Stomach (tissue), 9 donors: ENCODE results near the gene RNF32. TPM values are rescaled to one million over a fixed set of nuclear protein-coding genes. Genes with fewer than 3 reads are reported as not detected.

Experiments
- DNase-seq, 2 donors: peaks; one replicate each; pipeline versions ENCODE4 v3.0.0 to v3.0.0-alpha.2; 2013 to 2019
- H3K27ac ChIP-seq, 5 donors: fragments of 200-600 bp in 4 of 5; sonication (generic) in 4 of 5; one replicate each; pipeline ENCODE4 v1.5.1; 2013 to 2019; ENCODE audit warnings: mild to moderate bottlenecking in 1 of 5, moderate library complexity in 1 of 5
- H3K27me3 ChIP-seq, 3 donors: fragments of 200-600 bp; sonication (generic); one replicate each; pipeline ENCODE4 v1.5.1; 2017 to 2019; ENCODE audit warnings: mixed run types in 1 of 3
- H3K36me3 ChIP-seq, 4 donors: fragments of 200-600 bp; sonication (generic); 1 replicate in 3 of 4; 2 replicates in 1 of 4; pipeline ENCODE4 v1.5.1; 2016 to 2019
- H3K4me1 ChIP-seq, 4 donors: fragments of 200-600 bp; sonication (generic); one replicate each; pipeline ENCODE4 v1.5.1; 2016 to 2019
- H3K4me3 ChIP-seq, 4 donors: fragments of 200-600 bp; sonication (generic) in 3 of 4; one replicate each; pipeline ENCODE4 v1.5.1; 2016 to 2019; ENCODE audit warnings: mild to moderate bottlenecking in 1 of 4
- H3K9me3 ChIP-seq, 4 donors: fragments of 200-600 bp; sonication (generic); one replicate each; pipeline ENCODE4 v1.5.1; 2016 to 2019
- EP300 ChIP-seq: sonication (generic); formaldehyde crosslinking; IDR thresholded peaks from one replicate; pipeline ENCODE4 v1.6.1; 2017; ENCODE audit warnings: antibody characterized with exemption
- POLR2A ChIP-seq, 4 donors: fragments of 450-650 bp; IDR thresholded peaks; one replicate each; pipeline ENCODE4 v1.6.1; 2016; ENCODE audit warnings: antibody characterized with exemption in 4 of 4, control low read depth in 2 of 4, mild to moderate bottlenecking in 1 of 4, moderate library complexity in 1 of 4
- POLR2AphosphoS5 ChIP-seq, 3 donors: sonication (generic); formaldehyde crosslinking; IDR thresholded peaks; one replicate each; pipeline ENCODE4 v1.6.1; 2016; ENCODE audit warnings: antibody characterized with exemption in 3 of 3
- WGBS, 5 donors: extraction: QIAGEN DNeasy Blood & Tissue Kit in 3 of 5; methylation state at CpG; one replicate each; pipeline versions ENCODE4 v1.1.5 to v1.1.7; 2013 to 2018; 5-methylcytosine and 5-hydroxymethylcytosine counted together
- intact Hi-C: fragments of 100-400 bp; cut with DNase I; formaldehyde crosslinking; loops from one replicate; pipeline ENCODE4 v1.15.1; 2023; ENCODE audit warnings: low total_unique reads
- polyA plus RNA-seq, 3 donors: library from polyadenylated mRNA; stranded (reverse); fragments of 200-250 nt; gene quantifications; one replicate each; pipeline ENCODE4 v1.2.3, GENCODE V29; 2013
- total RNA-seq, 5 donors: library from RNA; depleted of rRNA; stranded (reverse); fragments of >200 nt; gene quantifications; one replicate each; pipeline versions ENCODE4 v1.1.0 to v1.2.3, GENCODE V29; 2014 to 2016
- TF ChIP-seq, protein P1 (sequence below), 7 experiments: fragments of 450-650 bp in 4 of 7; fragments of 200-600 bp in 3 of 7; sonication (generic) in 3 of 7; IDR thresholded peaks; one replicate each; pipeline ENCODE4 v1.5.1; 2016 to 2019; ENCODE audit warnings: antibody characterized with exemption in 7 of 7, control low read depth in 2 of 7, mild to moderate bottlenecking in 1 of 7
- donor health status: healthy with polysubstance abuse.
- donor health status: Bipolar disorder and iron deficiency.
- donor health status: healthy.

Gene RNF32
- total and polyA plus RNA-seq, 8 donors: 1.2 to 4.7 (median 2.4) TPM; not detected in 2

DNA sequence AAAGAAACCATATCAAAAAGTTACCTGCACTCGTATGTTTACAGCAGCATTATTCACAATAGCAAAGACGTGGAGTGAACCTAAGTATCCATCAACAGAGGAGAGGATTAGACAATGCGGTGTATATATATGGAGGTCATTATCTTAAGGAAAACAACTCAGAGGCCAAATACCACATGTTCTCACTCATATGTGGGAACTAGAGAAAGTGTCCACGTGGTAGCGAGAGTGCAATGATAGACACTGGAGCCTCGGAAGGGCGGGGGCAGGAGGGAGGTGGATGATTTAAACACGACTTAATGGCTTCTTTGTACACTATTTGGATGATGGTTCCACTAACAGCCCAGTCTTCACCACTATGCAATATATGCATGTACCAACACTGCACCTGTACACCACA lies 40.1 kb upstream of the RNF32 start:
- H3K4me3 ChIP-seq: no peak overlapping the region
- WGBS, 5 donors: 80 to 89% (median 83%) methylated on average over 8 of the region's 8 CpGs
- no peak for DNase-seq
- H3K27ac ChIP-seq: no peak overlapping the region
- no peaks in the 10 kb centered on the region for H3K4me1 ChIP-seq
- TF ChIP-seq, protein P1, sequence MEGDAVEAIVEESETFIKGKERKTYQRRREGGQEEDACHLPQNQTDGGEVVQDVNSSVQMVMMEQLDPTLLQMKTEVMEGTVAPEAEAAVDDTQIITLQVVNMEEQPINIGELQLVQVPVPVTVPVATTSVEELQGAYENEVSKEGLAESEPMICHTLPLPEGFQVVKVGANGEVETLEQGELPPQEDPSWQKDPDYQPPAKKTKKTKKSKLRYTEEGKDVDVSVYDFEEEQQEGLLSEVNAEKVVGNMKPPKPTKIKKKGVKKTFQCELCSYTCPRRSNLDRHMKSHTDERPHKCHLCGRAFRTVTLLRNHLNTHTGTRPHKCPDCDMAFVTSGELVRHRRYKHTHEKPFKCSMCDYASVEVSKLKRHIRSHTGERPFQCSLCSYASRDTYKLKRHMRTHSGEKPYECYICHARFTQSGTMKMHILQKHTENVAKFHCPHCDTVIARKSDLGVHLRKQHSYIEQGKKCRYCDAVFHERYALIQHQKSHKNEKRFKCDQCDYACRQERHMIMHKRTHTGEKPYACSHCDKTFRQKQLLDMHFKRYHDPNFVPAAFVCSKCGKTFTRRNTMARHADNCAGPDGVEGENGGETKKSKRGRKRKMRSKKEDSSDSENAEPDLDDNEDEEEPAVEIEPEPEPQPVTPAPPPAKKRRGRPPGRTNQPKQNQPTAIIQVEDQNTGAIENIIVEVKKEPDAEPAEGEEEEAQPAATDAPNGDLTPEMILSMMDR (IDR thresholded peaks at IDR 0.05): no peak
- TF ChIP-seq POLR2A (IDR thresholded peaks at IDR 0.05): no peak
- no peak for TF ChIP-seq EP300
- no peak for TF ChIP-seq POLR2AphosphoS5 (IDR thresholded peaks at IDR 0.05)
- intact Hi-C loops: no loop called here
- H3K36me3 ChIP-seq: peaks cover 0 to 19% (median 0%) of the 10 kb centered on the region in 4 donors
- H3K9me3 ChIP-seq: no peaks in the 10 kb centered on the region
- peaks cover 0 to 2% (median 0%) of the 10 kb centered on the region in 3 donors for H3K27me3 ChIP-seq

DNA sequence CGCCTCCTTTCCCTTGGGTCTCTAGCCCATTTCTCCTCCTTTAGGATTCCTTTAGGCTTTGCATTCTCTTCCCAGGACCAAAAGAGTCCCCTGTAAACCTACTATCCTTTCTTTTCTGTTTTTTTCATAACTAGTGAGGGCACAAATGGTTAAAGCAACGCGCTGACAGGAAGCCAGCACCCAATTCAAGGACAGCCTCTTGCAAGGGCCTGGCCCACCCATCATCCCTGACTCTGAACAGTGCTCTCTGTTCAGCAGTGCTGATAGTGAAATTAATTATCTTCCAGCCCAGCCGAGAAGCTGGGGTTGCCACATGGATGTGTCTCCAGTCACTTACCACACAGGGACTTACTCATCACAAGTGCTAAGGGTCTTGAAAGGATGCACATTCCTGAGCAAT lies 38.3 kb upstream of the RNF32 start:
- H3K9me3 ChIP-seq: no peaks in the 10 kb centered on the region
- no peak overlapping the region for H3K27ac ChIP-seq
- peaks cover 0 to 19% (median 0%) of the 10 kb centered on the region in 4 donors for H3K36me3 ChIP-seq
- TF ChIP-seq, protein P1 (IDR thresholded peaks at IDR 0.05): no peak
- TF ChIP-seq POLR2AphosphoS5 (IDR thresholded peaks at IDR 0.05): no peak
- no peak for TF ChIP-seq EP300
- TF ChIP-seq POLR2A (IDR thresholded peaks at IDR 0.05): no peak
- 81 to 91% (median 83%) methylated on average over 4 of the region's 4 CpGs for WGBS, 5 donors
- no peak overlapping the region for H3K4me3 ChIP-seq
- intact Hi-C loops: no loop called here
- DNase-seq: no peak
- peaks cover 2 to 11% (median 5%) of the 10 kb centered on the region in 4 donors for H3K4me1 ChIP-seq
- H3K27me3 ChIP-seq: peaks cover 0 to 13% (median 1%) of the 10 kb centered on the region in 3 donors

DNA sequence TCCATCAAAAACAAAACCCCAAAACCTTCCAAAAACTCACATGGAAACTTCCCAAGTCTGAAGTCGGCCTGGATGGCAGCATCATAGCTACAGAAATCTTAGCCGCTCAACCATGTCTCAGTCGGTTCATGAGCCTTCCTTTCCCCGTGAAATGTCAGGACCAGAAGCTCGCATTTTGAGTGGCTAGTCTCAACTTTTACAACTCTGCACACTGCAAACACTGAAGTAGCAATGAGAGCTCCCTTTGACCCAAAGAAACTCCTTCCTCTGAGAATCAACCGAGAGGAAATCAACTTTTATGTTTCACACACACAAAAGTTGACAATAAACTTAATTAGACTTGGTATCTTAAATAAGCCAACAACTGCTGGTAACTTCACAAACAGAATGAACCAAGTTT lies 37.6 kb upstream of the RNF32 start:
- H3K27ac ChIP-seq: no peak overlapping the region
- intact Hi-C loops: no loop called here

DNA sequence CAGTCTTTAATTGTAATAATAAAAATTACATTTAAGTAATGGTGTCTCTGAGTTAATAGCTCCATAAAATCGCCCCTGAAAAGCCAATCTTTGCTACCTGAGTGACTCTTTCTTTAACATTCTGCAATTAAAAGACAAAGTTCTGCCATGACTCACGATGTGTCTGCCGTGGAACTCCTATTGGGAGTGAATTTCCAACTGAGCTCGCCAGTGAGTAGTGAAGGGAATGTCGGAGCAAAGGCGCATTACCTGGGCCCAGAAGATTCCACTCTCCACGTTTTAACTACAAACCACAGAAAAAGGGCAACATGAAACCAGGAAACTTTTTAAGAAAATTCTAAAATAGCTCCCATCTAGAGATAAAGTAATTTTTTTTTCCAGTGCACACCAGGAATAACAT lies 36.9 kb upstream of the RNF32 start:
- Histone ChIP-seq H3K4me1 (peaks cover 11 to 24% (median 19%) of the 10 kb centered on the region in 4 donors), H3K4me3 (no peak overlapping the region), H3K9me3 (no peaks in the 10 kb centered on the region), H3K36me3 (peaks cover 0 to 19% (median 0%) of the 10 kb centered on the region in 4 donors), H3K27ac (no peak overlapping the region), H3K27me3 (peaks cover 0 to 22% (median 7%) of the 10 kb centered on the region in 3 donors)
- TF ChIP-seq EP300: no peak
- TF ChIP-seq POLR2A (IDR thresholded peaks at IDR 0.05): no peak
- DNase-seq: no peak
- intact Hi-C loops: no loop called here
- WGBS, 5 donors: 82 to 88% (median 84%) methylated on average over 7 of the region's 7 CpGs

More for the DNA sequence above, 37.6 kb upstream of the RNF32 start:
- WGBS, 5 donors: 45 to 66% (median 57%) methylated on average over 6 of the region's 6 CpGs
- H3K9me3 ChIP-seq: no peaks in the 10 kb centered on the region
- H3K27me3 ChIP-seq: peaks cover 0 to 20% (median 7%) of the 10 kb centered on the region in 3 donors
- TF ChIP-seq, protein P1 (IDR thresholded peaks at IDR 0.05): no peak
- TF ChIP-seq POLR2AphosphoS5 (IDR thresholded peaks at IDR 0.05) (no peak), EP300 (no peak), POLR2A (IDR thresholded peaks at IDR 0.05) (no peak)
- H3K4me1 ChIP-seq: peaks cover 9 to 18% (median 12%) of the 10 kb centered on the region in 4 donors
- DNase-seq: no peak
- H3K4me3 ChIP-seq: no peak overlapping the region
- H3K36me3 ChIP-seq: peaks cover 0 to 19% (median 0%) of the 10 kb centered on the region in 4 donors

DNA sequence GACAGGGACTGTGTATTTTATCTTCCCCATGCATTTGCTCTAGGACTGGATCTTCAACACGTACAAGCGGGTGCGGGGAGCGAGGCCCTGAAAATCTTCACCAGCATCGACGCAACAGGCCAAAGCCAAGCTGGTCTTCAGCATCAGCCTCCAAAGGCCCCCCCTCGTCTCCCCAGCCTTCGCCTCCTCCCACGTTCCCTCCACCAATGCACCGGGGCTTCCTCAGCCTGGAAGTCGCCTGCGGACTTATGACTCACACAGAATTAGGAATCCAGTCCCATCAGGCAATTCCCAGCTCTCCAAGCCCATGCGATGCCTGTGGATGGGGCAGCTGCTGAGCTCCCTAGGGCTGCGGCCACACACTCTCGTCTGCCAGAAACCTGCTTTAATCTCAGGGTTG lies 36.3 kb upstream of the RNF32 start:
- Histone ChIP-seq H3K27me3 (peaks cover 0 to 22% (median 7%) of the 10 kb centered on the region in 3 donors), H3K4me3 (no peak overlapping the region), H3K9me3 (no peaks in the 10 kb centered on the region), H3K36me3 (peaks cover 0 to 19% (median 0%) of the 10 kb centered on the region in 4 donors), H3K27ac (no peak overlapping the region), H3K4me1 (peaks cover 11 to 30% (median 24%) of the 10 kb centered on the region in 4 donors)
- no peak for DNase-seq
- TF ChIP-seq, protein P1 (IDR thresholded peaks at IDR 0.05): no peak
- no peak for TF ChIP-seq EP300
- TF ChIP-seq POLR2AphosphoS5 (IDR thresholded peaks at IDR 0.05): no peak
- TF ChIP-seq POLR2A (IDR thresholded peaks at IDR 0.05): no peak
- 80 to 89% (median 85%) methylated on average over 15 of the region's 15 CpGs for WGBS, 5 donors
- intact Hi-C loops: no loop called here
